GM12872 (cell line): ENCODE data around the gene HSD17B2.

Experiments
- CTCF ChIP-seq: IDR thresholded peaks from 3 replicates; pipeline ENCODE4 v1.5.1; 2011; ENCODE audit warnings: low read depth, mild to moderate bottlenecking, low read length, moderate library complexity; ENCODE audit not compliant: insufficient read depth

Gene HSD17B2

GRCh38 chr16:82111944-82112343, 76.9 kb downstream of the HSD17B2 start:
- TF ChIP-seq CTCF: no peak

- TF ChIP-seq CTCF: no peak
Measured at GRCh38 chr16:82113741-82114140, 78.7 kb downstream of the HSD17B2 start.

- no peak for TF ChIP-seq CTCF
Measured at GRCh38 chr16:82116535-82116934, 81.5 kb downstream of the HSD17B2 start.

- TF ChIP-seq CTCF: no peak
Measured at GRCh38 chr16:82118749-82119148, 83.7 kb downstream of the HSD17B2 start.

- TF ChIP-seq CTCF: no peak
Measured at GRCh38 chr16:82119405-82119804, 84.4 kb downstream of the HSD17B2 start.

- TF ChIP-seq CTCF: no peak
Measured at GRCh38 chr16:82124651-82125050, 89.6 kb downstream of the HSD17B2 start.

GRCh38 chr16:82129881-82130280, 94.8 kb downstream of the HSD17B2 start:
- no peak for TF ChIP-seq CTCF

GRCh38 chr16:82133798-82134197, 98.7 kb downstream of the HSD17B2 start:
- TF ChIP-seq CTCF: no peak
